DND-41 (cell line): ENCODE data around the gene ZNF492.
"Not testable (repeated sequence)": the region's sequence is repeated elsewhere in the genome, so short reads cannot be mapped to it uniquely, and the experiment has no call there.

Source experiments
- ATAC-seq: fragments of 200-7000 bp; cut with Tn5 transposase; 3 replicates; pipeline ENCODE4 v1.9.1; 2021; ENCODE audit warnings: low read depth; ENCODE audit not compliant: insufficient read depth
- DNase-seq: peaks from one replicate; pipeline ENCODE4 v3.0.0-alpha.2; 2020
- H2AFZ ChIP-seq: 2 replicates; pipeline ENCODE4 v1.6.0; 2012; ENCODE audit warnings: low read depth, low read length
- H3K27ac ChIP-seq: 2 replicates; pipeline ENCODE4 v1.5.1; 2012; ENCODE audit warnings: low read length, inconsistent platforms
- H3K27me3 ChIP-seq: fragments of 200-600 bp; sonication (generic); 2 replicates; pipeline ENCODE4 v1.6.0; 2012; ENCODE audit warnings: low read length, mild to moderate bottlenecking, inconsistent platforms; ENCODE audit not compliant: insufficient read depth, poor library complexity
- H3K36me3 ChIP-seq: 2 replicates; pipeline ENCODE4 v1.5.1; 2012; ENCODE audit warnings: low read length, inconsistent platforms; ENCODE audit not compliant: insufficient read depth
- H3K4me1 ChIP-seq: 2 replicates; pipeline ENCODE4 v1.5.1; 2012; ENCODE audit warnings: mild to moderate bottlenecking, low read length; ENCODE audit not compliant: insufficient read depth
- H3K4me2 ChIP-seq: 2 replicates; pipeline ENCODE4 v1.6.0; 2012; ENCODE audit warnings: mild to moderate bottlenecking, moderate library complexity, low read length, inconsistent platforms; ENCODE audit not compliant: insufficient read depth
- H3K4me3 ChIP-seq, 2 experiments: fragments of 200-600 bp in 1 of 2; shearing (Covaris generic) in 1 of 2; 2 replicates each; pipeline ENCODE4 v1.5.1; 2012 to 2016; ENCODE audit warnings: inconsistent platforms in 2 of 2, low read length in 2 of 2, mild to moderate bottlenecking in 2 of 2, low read depth in 1 of 2, moderate library complexity in 1 of 2
- H3K79me2 ChIP-seq: 2 replicates; pipeline ENCODE4 v1.6.0; 2012; ENCODE audit warnings: low read length, inconsistent platforms; ENCODE audit not compliant: insufficient read depth
- H3K9ac ChIP-seq: 2 replicates; pipeline ENCODE4 v1.6.0; 2012; ENCODE audit warnings: low read depth, mild to moderate bottlenecking, inconsistent platforms, low read length, moderate library complexity
- H3K9me3 ChIP-seq: 2 replicates; pipeline ENCODE4 v1.5.1; 2012; ENCODE audit warnings: low read length, moderate library complexity, mild to moderate bottlenecking, inconsistent platforms; ENCODE audit not compliant: insufficient read depth, severe bottlenecking
- H4K20me1 ChIP-seq: 2 replicates; pipeline ENCODE4 v1.6.0; 2012; ENCODE audit warnings: low read length; ENCODE audit not compliant: insufficient read depth
- CTCF ChIP-seq: IDR thresholded peaks from 2 replicates; pipeline ENCODE4 v1.5.1; 2012; ENCODE audit warnings: borderline replicate concordance, low read length, moderate library complexity, mild to moderate bottlenecking; ENCODE audit not compliant: poor library complexity, severe bottlenecking; ENCODE audit errors: extremely low read depth
- EZH2 ChIP-seq: IDR thresholded peaks from 3 replicates; pipeline ENCODE4 v1.6.1; 2012; ENCODE audit warnings: borderline replicate concordance, low read depth, mild to moderate bottlenecking, moderate library complexity, low read length, inconsistent platforms; ENCODE audit not compliant: severe bottlenecking

Gene ZNF492

DNA sequence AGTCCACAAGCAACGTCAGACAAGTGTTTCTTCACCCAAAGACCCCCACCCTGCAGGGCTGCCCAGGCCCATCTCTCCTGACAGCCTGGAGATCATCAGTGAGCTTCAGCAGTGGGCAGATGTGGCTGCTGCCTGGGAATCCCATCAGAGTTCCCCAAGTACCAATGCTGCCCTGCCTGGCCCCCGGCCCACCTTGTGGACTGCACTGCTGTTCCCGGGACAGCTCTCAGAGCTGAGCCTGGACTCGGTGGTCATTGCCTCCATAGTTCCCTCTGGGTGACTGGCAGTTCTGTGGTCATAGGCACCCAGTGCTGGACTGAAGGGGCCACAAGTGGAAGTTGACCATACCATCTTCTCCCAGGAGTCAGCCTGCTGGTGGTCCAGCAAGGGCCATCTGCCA is 24.5 kb upstream of the ZNF492 start:
- Histone ChIP-seq H4K20me1 (no peaks in the 10 kb centered on the region), H3K9ac (no peak overlapping the region), H3K79me2 (no peaks in the 10 kb centered on the region), H3K27ac (no peak overlapping the region), H3K4me3 (no peak overlapping the region), H3K27me3 (no peaks in the 10 kb centered on the region), H2AFZ (no peak overlapping the region), H3K4me1 (no peaks in the 10 kb centered on the region), H3K4me2 (no peak overlapping the region), H3K36me3 (no peaks in the 10 kb centered on the region), H3K9me3 (no peaks in the 10 kb centered on the region)
- DNase-seq (no peak), ATAC-seq (no peak)
- TF ChIP-seq CTCF (no peak), EZH2 (no peak)

GRCh38 chr19:22610121-22610520 is 24.0 kb upstream of the ZNF492 start:
- no peaks in the 10 kb centered on the region for H3K4me1 ChIP-seq
- ATAC-seq (no peak), DNase-seq (no peak)
- no peaks in the 10 kb centered on the region for H3K36me3 ChIP-seq
- no peaks in the 10 kb centered on the region for H3K79me2 ChIP-seq
- TF ChIP-seq EZH2: no peak
- no peak for TF ChIP-seq CTCF
- H3K9me3 ChIP-seq: no peaks in the 10 kb centered on the region
- no peaks in the 10 kb centered on the region for H3K27me3 ChIP-seq
- H3K4me2 ChIP-seq: no peak overlapping the region
- no peak overlapping the region for H3K9ac ChIP-seq
- no peak overlapping the region for H2AFZ ChIP-seq
- no peak overlapping the region for H3K27ac ChIP-seq
- H4K20me1 ChIP-seq: no peaks in the 10 kb centered on the region
- H3K4me3 ChIP-seq: no peak overlapping the region

GRCh38 chr19:22612316-22612715 is 21.8 kb upstream of the ZNF492 start:
- H3K27ac ChIP-seq: no peak overlapping the region
- no peaks in the 10 kb centered on the region for H3K36me3 ChIP-seq
- no peak for DNase-seq
- H3K27me3 ChIP-seq: no peaks in the 10 kb centered on the region
- no peaks in the 10 kb centered on the region for H4K20me1 ChIP-seq
- no peak overlapping the region for H2AFZ ChIP-seq
- no peak overlapping the region for H3K4me3 ChIP-seq
- no peaks in the 10 kb centered on the region for H3K4me1 ChIP-seq
- TF ChIP-seq EZH2 (no peak), CTCF (no peak)
- no peak overlapping the region for H3K9ac ChIP-seq
- H3K79me2 ChIP-seq: no peaks in the 10 kb centered on the region
- peaks cover 4% of the 10 kb centered on the region for H3K9me3 ChIP-seq
- no peak for ATAC-seq
- no peak overlapping the region for H3K4me2 ChIP-seq

- H3K27ac ChIP-seq: no peak overlapping the region
- no peaks in the 10 kb centered on the region for H4K20me1 ChIP-seq
- no peak overlapping the region for H3K4me2 ChIP-seq
- ATAC-seq: no peak
- no peak overlapping the region for H3K4me3 ChIP-seq
- no peak overlapping the region for H2AFZ ChIP-seq
- DNase-seq: no peak
- H3K27me3 ChIP-seq: no peaks in the 10 kb centered on the region
- no peaks in the 10 kb centered on the region for H3K4me1 ChIP-seq
- H3K9ac ChIP-seq: no peak overlapping the region
- H3K9me3 ChIP-seq: peaks cover 10% of the 10 kb centered on the region
- no peaks in the 10 kb centered on the region for H3K36me3 ChIP-seq
- no peak for TF ChIP-seq CTCF
- TF ChIP-seq EZH2: no peak
- H3K79me2 ChIP-seq: no peaks in the 10 kb centered on the region
Measured at GRCh38 chr19:22616659-22617058, 17.5 kb upstream of the ZNF492 start.

DNA sequence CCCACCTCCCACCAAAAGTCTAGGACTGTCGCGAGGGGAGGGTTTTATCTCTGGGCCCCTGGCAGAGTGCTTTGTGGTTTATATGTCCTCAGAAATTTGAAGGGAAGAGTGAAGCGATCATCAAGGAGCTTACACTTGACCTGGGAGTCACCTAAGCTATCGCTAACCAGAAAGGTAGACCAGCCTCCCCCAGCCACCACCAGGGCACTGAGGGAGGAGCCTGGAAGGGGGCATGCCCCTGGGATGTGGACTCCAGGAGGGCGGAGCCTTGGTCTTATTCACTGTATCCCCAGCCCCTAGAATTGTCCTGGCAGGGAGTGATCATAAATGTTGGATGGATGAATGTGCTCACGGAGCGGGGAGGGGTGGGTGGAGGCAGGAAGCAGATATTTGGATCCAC is 16.9 kb upstream of the ZNF492 start:
- not testable (repeated sequence) for H3K27ac ChIP-seq, H3K4me2 ChIP-seq, H3K36me3 ChIP-seq, H3K27me3 ChIP-seq, H3K79me2 ChIP-seq, H3K4me3 ChIP-seq, DNase-seq, H4K20me1 ChIP-seq, H3K4me1 ChIP-seq, H2AFZ ChIP-seq, ATAC-seq, H3K9ac ChIP-seq
- peaks cover 10% of the 10 kb centered on the region for H3K9me3 ChIP-seq
